Measurements from ENCODE around the gene IRX6. TPM values are rescaled to one million over a fixed set of nuclear protein-coding genes. Genes with fewer than 3 reads are reported as not detected.

Gene IRX6
- total RNA-seq, 1 donor from 2014 or later: not detected

GRCh38 chr16:55357241-55357640, 33.2 kb downstream of the IRX6 start:
- H3K9ac ChIP-seq (ENCODE audit: low read depth in 1 of 3, low read length in 3 of 3): no peak overlapping the region
- no peaks in the 10 kb centered on the region for H3K36me3 ChIP-seq (ENCODE audit: control insufficient read depth in 3 of 3, insufficient read depth in 3 of 3, low read length in 3 of 3)
- no peaks in the 10 kb centered on the region for H3K4me1 ChIP-seq (ENCODE audit: control insufficient read depth in 3 of 3, insufficient read depth in 3 of 3, low read length in 3 of 3)
- H3K9me3 ChIP-seq (ENCODE audit: control insufficient read depth in 3 of 3, low read length in 3 of 3): peaks cover 0 to 2% (median 0%) of the 10 kb centered on the region in 3 donors
- no peak overlapping the region for H3K27ac ChIP-seq (ENCODE audit: low read depth, low read length)
- H3K27me3 ChIP-seq (ENCODE audit: control insufficient read depth in 3 of 3, insufficient read depth in 3 of 3, low read length in 3 of 3): peaks cover 0 to 5% (median 0%) of the 10 kb centered on the region in 3 donors
- no peak overlapping the region for H3K4me3 ChIP-seq (ENCODE audit: low read length in 3 of 3)

DNA sequence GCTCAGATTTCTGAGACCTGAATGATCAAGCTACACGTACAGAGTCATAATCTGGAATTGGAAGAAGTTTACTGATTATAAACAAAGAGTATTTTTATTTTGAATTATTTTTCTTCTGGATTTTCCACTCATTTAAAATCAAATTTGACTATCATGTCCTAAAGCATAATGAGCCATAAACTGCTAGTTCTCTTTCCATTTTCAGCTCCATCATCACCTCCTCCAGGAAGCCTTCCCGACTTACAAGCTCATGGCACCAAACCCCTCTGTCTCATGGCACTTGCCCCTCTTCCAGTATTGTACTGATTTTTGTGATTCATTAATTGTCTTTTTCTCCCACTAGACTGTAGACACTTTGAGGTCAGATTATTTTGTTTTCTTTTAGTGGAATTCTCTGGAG, 35.9 kb downstream of the IRX6 start:
- Histone ChIP-seq H3K27me3 (ENCODE audit: control insufficient read depth in 3 of 3, insufficient read depth in 3 of 3, low read length in 3 of 3) (peaks cover 0 to 5% (median 2%) of the 10 kb centered on the region in 3 donors), H3K4me3 (ENCODE audit: low read length in 3 of 3) (no peak overlapping the region), H3K9me3 (ENCODE audit: control insufficient read depth in 3 of 3, low read length in 3 of 3) (no peaks in the 10 kb centered on the region), H3K9ac (ENCODE audit: low read depth in 1 of 3, low read length in 3 of 3) (no peak overlapping the region), H3K4me1 (ENCODE audit: control insufficient read depth in 3 of 3, insufficient read depth in 3 of 3, low read length in 3 of 3) (no peaks in the 10 kb centered on the region), H3K36me3 (ENCODE audit: control insufficient read depth in 3 of 3, insufficient read depth in 3 of 3, low read length in 3 of 3) (no peaks in the 10 kb centered on the region), H3K27ac (ENCODE audit: low read depth, low read length) (no peak overlapping the region)

DNA sequence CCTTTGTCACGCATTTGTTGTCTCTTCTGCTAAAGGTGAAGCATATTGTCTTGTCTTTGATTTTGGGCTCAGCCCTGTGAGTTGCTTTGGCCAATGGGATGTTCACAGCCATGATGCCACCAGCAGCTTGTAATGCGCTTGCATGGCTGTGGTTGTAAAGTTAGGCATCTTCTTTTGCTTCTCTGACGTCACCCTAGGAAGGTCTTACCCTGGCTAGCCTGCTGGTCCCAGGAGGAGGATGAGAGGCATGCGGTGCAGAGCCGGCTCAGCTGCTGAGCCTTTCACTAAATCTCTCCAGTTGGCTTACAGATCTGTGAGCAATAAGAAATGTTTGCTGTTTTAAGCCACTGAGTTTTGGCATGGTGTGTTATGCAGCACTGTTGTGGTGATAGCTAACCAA, 40.8 kb downstream of the IRX6 start:
- Histone ChIP-seq H3K4me1 (ENCODE audit: control insufficient read depth in 3 of 3, insufficient read depth in 3 of 3, low read length in 3 of 3) (peaks cover 0 to 10% (median 3%) of the 10 kb centered on the region in 3 donors), H3K9ac (ENCODE audit: low read depth in 1 of 3, low read length in 3 of 3) (no peak overlapping the region), H3K27me3 (ENCODE audit: control insufficient read depth in 3 of 3, insufficient read depth in 3 of 3, low read length in 3 of 3) (peaks cover 0 to 5% (median 2%) of the 10 kb centered on the region in 3 donors), H3K36me3 (ENCODE audit: control insufficient read depth in 3 of 3, insufficient read depth in 3 of 3, low read length in 3 of 3) (no peaks in the 10 kb centered on the region), H3K4me3 (ENCODE audit: low read length in 3 of 3) (no peak overlapping the region), H3K27ac (ENCODE audit: low read depth, low read length) (no peak overlapping the region), H3K9me3 (ENCODE audit: control insufficient read depth in 3 of 3, low read length in 3 of 3) (no peaks in the 10 kb centered on the region)

GRCh38 chr16:55367301-55367811, 43.4 kb downstream of the IRX6 start:
- Histone ChIP-seq H3K4me1 (ENCODE audit: control insufficient read depth in 3 of 3, insufficient read depth in 3 of 3, low read length in 3 of 3) (peaks cover 0 to 16% (median 8%) of the 10 kb centered on the region in 3 donors), H3K9me3 (ENCODE audit: control insufficient read depth in 3 of 3, low read length in 3 of 3) (no peaks in the 10 kb centered on the region), H3K27ac (ENCODE audit: low read depth, low read length) (no peak overlapping the region), H3K4me3 (ENCODE audit: low read length in 3 of 3) (no peak overlapping the region), H3K27me3 (ENCODE audit: control insufficient read depth in 3 of 3, insufficient read depth in 3 of 3, low read length in 3 of 3) (peaks cover 0 to 4% (median 4%) of the 10 kb centered on the region in 3 donors), H3K36me3 (ENCODE audit: control insufficient read depth in 3 of 3, insufficient read depth in 3 of 3, low read length in 3 of 3) (no peaks in the 10 kb centered on the region), H3K9ac (ENCODE audit: low read depth in 1 of 3, low read length in 3 of 3) (no peak overlapping the region)

DNA sequence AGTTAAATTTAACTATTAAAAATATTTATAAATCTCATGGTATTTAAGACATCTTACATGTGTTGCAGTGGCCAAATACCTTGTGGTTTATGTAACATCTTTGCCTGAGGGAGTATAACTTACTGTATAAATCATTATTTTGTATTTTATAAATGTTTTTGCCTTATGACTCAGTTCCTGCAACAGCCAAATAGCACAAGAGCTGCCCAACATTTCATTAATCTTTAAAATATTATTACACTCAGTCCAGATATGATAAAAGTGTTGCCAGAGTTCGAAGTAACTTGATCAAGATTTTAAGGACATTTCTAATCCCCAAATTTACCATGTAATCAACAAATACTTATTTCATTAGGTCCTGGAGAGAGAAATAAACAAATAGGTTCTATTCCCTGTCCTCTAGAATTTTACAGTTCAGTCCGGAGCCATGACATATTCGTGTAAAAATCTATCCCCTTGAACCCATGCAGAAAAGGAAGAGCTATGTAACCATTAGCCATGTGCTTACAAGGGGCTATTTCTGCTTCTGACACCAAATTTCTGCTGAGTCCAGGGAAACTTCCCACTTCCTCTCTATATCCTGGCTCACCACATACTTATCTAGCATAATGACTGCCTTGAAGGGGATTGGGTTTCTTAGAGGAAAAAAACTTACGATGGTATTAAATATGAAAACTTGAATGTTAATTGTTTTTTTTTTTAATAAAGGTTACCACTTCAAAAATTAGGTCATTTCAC, 44.0 kb downstream of the IRX6 start:
- Histone ChIP-seq H3K9me3 (ENCODE audit: control insufficient read depth in 3 of 3, low read length in 3 of 3) (no peaks in the 10 kb centered on the region), H3K4me3 (ENCODE audit: low read length in 3 of 3) (no peak overlapping the region), H3K9ac (ENCODE audit: low read depth in 1 of 3, low read length in 3 of 3) (no peak overlapping the region), H3K27ac (ENCODE audit: low read depth, low read length) (no peak overlapping the region), H3K36me3 (ENCODE audit: control insufficient read depth in 3 of 3, insufficient read depth in 3 of 3, low read length in 3 of 3) (no peaks in the 10 kb centered on the region), H3K27me3 (ENCODE audit: control insufficient read depth in 3 of 3, insufficient read depth in 3 of 3, low read length in 3 of 3) (peaks cover 0 to 4% (median 4%) of the 10 kb centered on the region in 3 donors), H3K4me1 (ENCODE audit: control insufficient read depth in 3 of 3, insufficient read depth in 3 of 3, low read length in 3 of 3) (peaks cover 0 to 18% (median 10%) of the 10 kb centered on the region in 3 donors)

DNA sequence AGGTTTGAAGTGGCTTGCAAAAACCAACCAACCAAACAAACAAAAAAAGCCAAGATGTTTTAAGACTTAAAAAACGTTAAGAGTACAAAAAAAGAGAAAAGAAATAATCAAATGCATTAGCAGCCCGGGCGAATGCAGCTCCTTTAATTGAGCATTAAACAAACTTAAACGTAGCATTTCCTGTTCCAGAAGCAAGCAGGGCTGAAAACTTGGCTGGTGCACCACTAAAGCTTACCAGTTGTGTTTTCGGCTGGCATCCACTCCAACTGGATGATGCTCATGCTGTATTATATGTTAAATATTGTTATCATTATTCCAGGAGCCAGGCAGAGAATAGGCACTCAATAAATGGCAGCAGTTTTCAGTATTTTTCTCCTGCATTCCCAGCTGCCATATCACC, 45.1 kb downstream of the IRX6 start:
- Histone ChIP-seq H3K27ac (ENCODE audit: low read depth, low read length) (no peak overlapping the region), H3K9me3 (ENCODE audit: control insufficient read depth in 3 of 3, low read length in 3 of 3) (no peaks in the 10 kb centered on the region), H3K9ac (ENCODE audit: low read depth in 1 of 3, low read length in 3 of 3) (no peak overlapping the region), H3K27me3 (ENCODE audit: control insufficient read depth in 3 of 3, insufficient read depth in 3 of 3, low read length in 3 of 3) (peaks cover 0 to 4% (median 4%) of the 10 kb centered on the region in 3 donors), H3K4me3 (ENCODE audit: low read length in 3 of 3) (no peak overlapping the region), H3K36me3 (ENCODE audit: control insufficient read depth in 3 of 3, insufficient read depth in 3 of 3, low read length in 3 of 3) (no peaks in the 10 kb centered on the region), H3K4me1 (ENCODE audit: control insufficient read depth in 3 of 3, insufficient read depth in 3 of 3, low read length in 3 of 3) (peaks cover 0 to 22% (median 12%) of the 10 kb centered on the region in 3 donors)

DNA sequence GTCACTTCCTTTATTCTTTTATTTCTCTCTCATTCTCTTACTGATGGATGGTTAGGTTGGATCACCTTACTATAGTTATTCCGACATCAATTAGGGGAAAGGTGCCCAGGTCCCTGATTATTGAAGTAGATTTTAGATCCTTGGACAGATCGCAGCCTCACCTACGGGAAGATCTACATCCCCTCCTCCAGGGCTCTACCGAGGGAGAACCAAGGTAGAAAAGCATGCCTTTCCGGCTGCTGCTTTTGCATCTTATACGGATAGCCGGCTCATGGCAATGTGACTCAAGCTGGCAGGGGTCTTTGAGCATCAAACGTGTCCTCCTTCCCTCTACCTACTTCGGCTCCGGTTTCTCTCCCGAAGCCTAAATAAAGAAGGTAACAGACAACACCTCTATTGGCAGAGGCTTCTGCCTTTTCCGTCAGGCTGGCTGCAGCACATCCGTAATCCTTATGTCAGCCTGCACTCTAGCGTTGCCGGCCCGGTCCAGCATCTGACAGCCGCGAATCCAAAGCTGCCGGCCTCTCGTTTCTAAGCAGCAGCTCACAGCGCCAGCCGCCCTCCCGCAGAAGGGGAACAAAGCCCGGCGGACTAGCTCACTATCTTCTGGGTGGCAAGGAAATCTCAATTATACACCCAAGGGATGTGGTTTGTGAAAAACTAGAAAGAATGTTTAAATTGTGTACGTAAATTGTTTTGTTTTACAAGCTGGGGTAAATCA, 46.9 kb downstream of the IRX6 start:
- Histone ChIP-seq H3K9ac (ENCODE audit: low read depth in 1 of 3, low read length in 3 of 3) (no peak overlapping the region), H3K4me1 (ENCODE audit: control insufficient read depth in 3 of 3, insufficient read depth in 3 of 3, low read length in 3 of 3) (peaks cover 0 to 22% (median 12%) of the 10 kb centered on the region in 3 donors), H3K36me3 (ENCODE audit: control insufficient read depth in 3 of 3, insufficient read depth in 3 of 3, low read length in 3 of 3) (no peaks in the 10 kb centered on the region), H3K27me3 (ENCODE audit: control insufficient read depth in 3 of 3, insufficient read depth in 3 of 3, low read length in 3 of 3) (peaks cover 0 to 4% (median 2%) of the 10 kb centered on the region in 3 donors), H3K9me3 (ENCODE audit: control insufficient read depth in 3 of 3, low read length in 3 of 3) (no peaks in the 10 kb centered on the region), H3K27ac (ENCODE audit: low read depth, low read length) (no peak overlapping the region), H3K4me3 (ENCODE audit: low read length in 3 of 3) (no peak overlapping the region)

GRCh38 chr16:55372792-55373488, 48.9 kb downstream of the IRX6 start:
- Histone ChIP-seq H3K4me3 (ENCODE audit: low read length in 3 of 3) (no peak overlapping the region), H3K27ac (ENCODE audit: low read depth, low read length) (peak overlapping the region; percentile 48), H3K9ac (ENCODE audit: low read depth in 1 of 3, low read length in 3 of 3) (no peak overlapping the region), H3K4me1 (ENCODE audit: control insufficient read depth in 3 of 3, insufficient read depth in 3 of 3, low read length in 3 of 3) (peaks cover 0 to 17% (median 9%) of the 10 kb centered on the region in 3 donors), H3K36me3 (ENCODE audit: control insufficient read depth in 3 of 3, insufficient read depth in 3 of 3, low read length in 3 of 3) (no peaks in the 10 kb centered on the region), H3K27me3 (ENCODE audit: control insufficient read depth in 3 of 3, insufficient read depth in 3 of 3, low read length in 3 of 3) (peaks cover 0 to 4% (median 2%) of the 10 kb centered on the region in 3 donors), H3K9me3 (ENCODE audit: control insufficient read depth in 3 of 3, low read length in 3 of 3) (no peaks in the 10 kb centered on the region)

- Histone ChIP-seq H3K27ac (ENCODE audit: low read depth, low read length) (peak overlapping the region; percentile 48), H3K27me3 (ENCODE audit: control insufficient read depth in 3 of 3, insufficient read depth in 3 of 3, low read length in 3 of 3) (peaks cover 0 to 4% (median 2%) of the 10 kb centered on the region in 3 donors), H3K36me3 (ENCODE audit: control insufficient read depth in 3 of 3, insufficient read depth in 3 of 3, low read length in 3 of 3) (no peaks in the 10 kb centered on the region), H3K4me1 (ENCODE audit: control insufficient read depth in 3 of 3, insufficient read depth in 3 of 3, low read length in 3 of 3) (peaks cover 0 to 13% (median 9%) of the 10 kb centered on the region in 3 donors), H3K9ac (ENCODE audit: low read depth in 1 of 3, low read length in 3 of 3) (no peak overlapping the region), H3K9me3 (ENCODE audit: control insufficient read depth in 3 of 3, low read length in 3 of 3) (no peaks in the 10 kb centered on the region), H3K4me3 (ENCODE audit: low read length in 3 of 3) (no peak overlapping the region)
Measured at GRCh38 chr16:55373489-55373832, 49.5 kb downstream of the IRX6 start.

Data from skeletal muscle tissue (tissue), 4 donors.